ENCODE measurements around the gene MRC1. TPM values are rescaled to one million over a fixed set of nuclear protein-coding genes. Genes with fewer than 3 reads are reported as not detected.

MRC1 gene
- total RNA-seq = 10 to 100 TPM in 2 of 4 donors, 1 to 10 TPM in 2; 8.1 to 22.0 (median 11.1) TPM

- no peaks in the 10 kb centered on the region for H3K4me1 ChIP-seq
- no peaks in the 10 kb centered on the region for H3K9me3 ChIP-seq
- H3K27ac ChIP-seq = peak within 1 kb of the TSS in 2 of 4 donors; percentile 5 to 49
- DNase-seq = no peak
- H3K4me3 ChIP-seq = peak within 1 kb of the TSS in 1 of 4 donors; percentile 28
- no peaks in the 10 kb centered on the region for H3K27me3 ChIP-seq
- no peaks in the 10 kb centered on the region for H3K36me3 ChIP-seq
- TF ChIP-seq POLR2A (IDR thresholded peaks at IDR 0.05) (no peak), CTCF (IDR thresholded peaks at IDR 0.05) (no peak)
Observed at GRCh38 chr10:17808971-17809841, at the start of gene MRC1. MRC1 (plus strand) TSS chr10:17809348; CDS start chr10:17809466, 118 bp downstream.

GRCh38 chr10:17764142-17764541 lies 45.0 kb upstream of the MRC1 start:
- Histone ChIP-seq H3K4me3 (no peak overlapping the region), H3K4me1 (peaks cover 0 to 5% (median 0%) of the 10 kb centered on the region in 4 donors), H3K9me3 (no peaks in the 10 kb centered on the region), H3K36me3 (peaks cover 0 to 9% (median 0%) of the 10 kb centered on the region in 3 donors), H3K27me3 (no peaks in the 10 kb centered on the region), H3K27ac (no peak overlapping the region)
- no peak for TF ChIP-seq POLR2A (IDR thresholded peaks at IDR 0.05)
- no peak for TF ChIP-seq CTCF (IDR thresholded peaks at IDR 0.05)
- DNase-seq = no peak

DNA sequence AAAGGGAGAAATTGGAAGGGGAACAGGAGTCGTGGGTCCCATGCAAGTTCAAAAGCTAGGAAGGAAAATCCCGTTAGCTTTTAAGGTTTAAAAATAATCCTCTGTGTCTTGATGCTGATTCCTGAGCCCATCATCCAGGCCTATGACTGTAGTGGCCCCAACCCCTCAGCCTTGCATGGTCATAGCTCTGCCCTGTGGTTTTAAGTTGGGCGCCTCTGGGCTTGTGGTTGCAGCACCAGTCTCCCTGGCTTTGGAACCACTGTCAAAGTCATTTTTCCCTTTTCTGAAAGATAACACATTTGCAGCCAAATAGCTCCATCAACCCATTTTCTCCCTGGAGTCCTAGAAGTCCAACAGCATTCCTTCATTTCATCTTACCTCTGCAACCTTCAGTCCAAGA lies 43.5 kb upstream of the MRC1 start:
- TF ChIP-seq POLR2A (IDR thresholded peaks at IDR 0.05) (no peak), CTCF (IDR thresholded peaks at IDR 0.05) (no peak)
- H3K9me3 ChIP-seq = no peaks in the 10 kb centered on the region
- H3K27ac ChIP-seq = no peak overlapping the region
- no peak overlapping the region for H3K4me3 ChIP-seq
- no peaks in the 10 kb centered on the region for H3K27me3 ChIP-seq
- no peaks in the 10 kb centered on the region for H3K4me1 ChIP-seq
- H3K36me3 ChIP-seq = peaks cover 0 to 16% (median 0%) of the 10 kb centered on the region in 3 donors
- no peak for DNase-seq

DNA sequence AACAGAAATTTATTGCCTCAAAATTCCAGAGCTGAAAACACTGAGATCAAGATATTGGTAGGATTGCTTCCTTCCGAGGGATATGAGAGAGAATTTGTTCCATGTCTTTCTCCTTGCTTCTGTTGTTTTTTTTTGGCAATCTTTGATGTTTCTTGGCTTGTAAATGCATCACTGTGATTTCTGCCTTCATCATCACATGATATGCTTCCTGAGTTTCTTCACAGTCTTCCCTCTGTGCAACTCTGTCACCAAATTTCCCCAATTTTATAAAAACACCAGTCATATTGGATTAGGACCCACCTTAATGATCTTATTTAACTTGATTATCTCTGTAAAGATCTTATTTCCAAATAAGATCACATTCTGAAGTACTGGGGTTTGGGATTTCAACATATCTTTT lies 42.4 kb upstream of the MRC1 start:
- Histone ChIP-seq H3K36me3 (peaks cover 0 to 22% (median 0%) of the 10 kb centered on the region in 3 donors), H3K9me3 (no peaks in the 10 kb centered on the region), H3K27me3 (no peaks in the 10 kb centered on the region), H3K27ac (no peak overlapping the region), H3K4me3 (no peak overlapping the region), H3K4me1 (no peaks in the 10 kb centered on the region)
- no peak for TF ChIP-seq POLR2A (IDR thresholded peaks at IDR 0.05)
- TF ChIP-seq CTCF (IDR thresholded peaks at IDR 0.05) = no peak
- DNase-seq = no peak

- Histone ChIP-seq H3K4me1 (no peaks in the 10 kb centered on the region), H3K36me3 (peaks cover 0 to 16% (median 0%) of the 10 kb centered on the region in 3 donors), H3K9me3 (no peaks in the 10 kb centered on the region), H3K27me3 (no peaks in the 10 kb centered on the region), H3K4me3 (no peak overlapping the region), H3K27ac (no peak overlapping the region)
- TF ChIP-seq POLR2A (IDR thresholded peaks at IDR 0.05) = no peak
- no peak for TF ChIP-seq CTCF (IDR thresholded peaks at IDR 0.05)
- DNase-seq = no peak
Observed at GRCh38 chr10:17768496-17768895, 40.7 kb upstream of the MRC1 start.

Data from Peyer's patch (tissue), 4 donors.